ENCODE data around the gene RIMS4. TPM values are rescaled to one million over a fixed set of nuclear protein-coding genes. Genes with fewer than 3 reads are reported as not detected.

The RIMS4 gene
- total RNA-seq, 2 experiments from 2014 or later = not detected

- no peaks in the 10 kb centered on the region for H3K4me1 Mint-ChIP-seq (ENCODE audit: low read depth)
- no peaks in the 10 kb centered on the region for H3K9me3 Mint-ChIP-seq
- Histone ChIP-seq H3K4me3 (ENCODE audit: low read length) (no peak overlapping the region), H3K27me3 (ENCODE audit: control insufficient read depth in 1 of 2, insufficient read depth in 2 of 2, low read length in 2 of 2) (no peaks in the 10 kb centered on the region), H3K9me3 (ENCODE audit: control insufficient read depth in 1 of 2, insufficient read depth in 1 of 2, low read length in 2 of 2) (no peaks in the 10 kb centered on the region), H3K36me3 (ENCODE audit: insufficient read depth, low read length) (no peaks in the 10 kb centered on the region), H3K27ac (ENCODE audit: low read depth in 1 of 2, low read length in 2 of 2) (no peak overlapping the region), H3K4me1 (ENCODE audit: insufficient read depth, low read length) (peaks cover 4% of the 10 kb centered on the region)
- no peak for TF ChIP-seq CTCF (IDR thresholded peaks at IDR 0.05)
- no peaks in the 10 kb centered on the region for H3K27me3 Mint-ChIP-seq
- intact Hi-C loops (cut with DNase I, micrococcal nuclease) = no loop called here
- no peaks in the 10 kb centered on the region for H3K36me3 Mint-ChIP-seq (ENCODE audit: low read depth)
- no peak for DNase-seq
- no peak for ATAC-seq (ENCODE audit: poor library complexity)
- no peak overlapping the region for H3K4me3 Mint-ChIP-seq
- ChIA-PET CTCF (no interaction called here), POLR2A (no interaction called here)
- H3K27ac Mint-ChIP-seq = no peak overlapping the region
Measured at GRCh38 chr20:44709797-44710196, 100.5 kb downstream of the RIMS4 start.

- Histone ChIP-seq H3K4me1 (ENCODE audit: insufficient read depth, low read length) (peaks cover under 1% of the 10 kb centered on the region), H3K36me3 (ENCODE audit: insufficient read depth, low read length) (no peaks in the 10 kb centered on the region), H3K4me3 (ENCODE audit: low read length) (no peak overlapping the region), H3K9me3 (ENCODE audit: control insufficient read depth in 1 of 2, insufficient read depth in 1 of 2, low read length in 2 of 2) (no peaks in the 10 kb centered on the region), H3K27ac (ENCODE audit: low read depth in 1 of 2, low read length in 2 of 2) (no peak overlapping the region), H3K27me3 (ENCODE audit: control insufficient read depth in 1 of 2, insufficient read depth in 2 of 2, low read length in 2 of 2) (no peaks in the 10 kb centered on the region)
- Mint-ChIP-seq H3K4me1 (ENCODE audit: low read depth) (no peaks in the 10 kb centered on the region), H3K27ac (no peak overlapping the region), H3K27me3 (no peaks in the 10 kb centered on the region), H3K4me3 (no peak overlapping the region), H3K9me3 (no peaks in the 10 kb centered on the region), H3K36me3 (ENCODE audit: low read depth) (no peaks in the 10 kb centered on the region)
- DNase-seq (no peak), ATAC-seq (ENCODE audit: poor library complexity) (no peak)
- no peak for TF ChIP-seq CTCF (IDR thresholded peaks at IDR 0.05)
- POLR2A ChIA-PET = no interaction called here
- CTCF ChIA-PET = no interaction called here
- intact Hi-C loops (cut with DNase I, micrococcal nuclease) = no loop called here
Measured at GRCh38 chr20:44709380-44709779, 101.0 kb downstream of the RIMS4 start.

- Mint-ChIP-seq H3K27me3 (no peaks in the 10 kb centered on the region), H3K27ac (no peak overlapping the region), H3K36me3 (ENCODE audit: low read depth) (no peaks in the 10 kb centered on the region), H3K4me1 (ENCODE audit: low read depth) (no peaks in the 10 kb centered on the region), H3K9me3 (no peaks in the 10 kb centered on the region), H3K4me3 (no peak overlapping the region)
- no peaks in the 10 kb centered on the region for H3K4me1 ChIP-seq (ENCODE audit: insufficient read depth, low read length)
- POLR2A ChIA-PET = no interaction called here
- H3K4me3 ChIP-seq (ENCODE audit: low read length) = no peak overlapping the region
- H3K9me3 ChIP-seq (ENCODE audit: control insufficient read depth in 1 of 2, insufficient read depth in 1 of 2, low read length in 2 of 2) = no peaks in the 10 kb centered on the region
- CTCF ChIA-PET = no interaction called here
- ATAC-seq (ENCODE audit: poor library complexity) (no peak), DNase-seq (no peak)
- no peak for TF ChIP-seq CTCF (IDR thresholded peaks at IDR 0.05)
- intact Hi-C loops (cut with DNase I, micrococcal nuclease) = no loop called here
- H3K27ac ChIP-seq (ENCODE audit: low read depth in 1 of 2, low read length in 2 of 2) = no peak overlapping the region
- no peaks in the 10 kb centered on the region for H3K27me3 ChIP-seq (ENCODE audit: control insufficient read depth in 1 of 2, insufficient read depth in 2 of 2, low read length in 2 of 2)
- no peaks in the 10 kb centered on the region for H3K36me3 ChIP-seq (ENCODE audit: insufficient read depth, low read length)
Measured at GRCh38 chr20:44707018-44707579, 103.2 kb downstream of the RIMS4 start.
